Measurements from ENCODE around the gene PON2.

Gene PON2

DNA sequence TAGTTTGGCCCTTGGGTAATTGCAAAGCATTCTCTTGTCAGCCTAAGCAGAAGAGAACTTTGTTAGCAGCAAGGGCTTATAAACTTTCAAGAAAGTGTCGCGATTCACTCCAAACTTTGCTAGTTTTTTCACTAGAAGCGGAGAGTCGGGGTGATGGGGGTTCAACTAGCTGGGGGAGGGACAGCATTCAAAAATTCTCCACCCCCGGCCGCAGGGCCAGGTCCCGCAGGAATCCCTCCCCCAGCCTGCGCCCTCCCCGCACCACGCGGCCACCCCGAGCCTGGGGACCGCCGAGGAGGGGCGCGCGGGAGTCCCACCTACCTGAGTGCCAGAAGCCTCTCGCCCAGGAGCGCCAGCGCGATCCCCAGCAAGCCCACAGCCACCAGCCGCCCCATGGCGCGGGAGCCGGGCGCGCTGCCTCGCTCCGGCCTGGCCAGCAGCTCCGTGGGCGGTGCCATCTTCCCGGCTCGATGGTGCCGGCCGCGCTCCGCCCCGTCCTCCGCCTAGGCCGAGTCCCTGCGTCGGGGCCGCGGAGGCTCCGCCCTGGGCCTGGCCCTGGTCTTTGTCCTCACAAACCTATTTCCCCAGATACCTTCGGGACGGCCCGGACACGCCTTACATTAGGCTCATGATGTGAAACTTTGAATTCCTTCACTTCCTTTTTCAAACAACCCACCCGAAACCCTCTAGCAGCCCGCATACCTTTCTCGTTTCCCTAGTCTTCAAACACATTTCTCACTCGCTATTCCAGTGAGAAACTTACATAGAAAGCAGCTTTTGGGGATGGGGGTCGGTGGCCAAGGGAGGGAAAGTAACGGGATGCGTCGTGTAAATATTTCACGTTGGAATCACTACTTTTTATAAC is at the start of gene PON2 (continued):
- TF ChIP-seq, protein P1, sequence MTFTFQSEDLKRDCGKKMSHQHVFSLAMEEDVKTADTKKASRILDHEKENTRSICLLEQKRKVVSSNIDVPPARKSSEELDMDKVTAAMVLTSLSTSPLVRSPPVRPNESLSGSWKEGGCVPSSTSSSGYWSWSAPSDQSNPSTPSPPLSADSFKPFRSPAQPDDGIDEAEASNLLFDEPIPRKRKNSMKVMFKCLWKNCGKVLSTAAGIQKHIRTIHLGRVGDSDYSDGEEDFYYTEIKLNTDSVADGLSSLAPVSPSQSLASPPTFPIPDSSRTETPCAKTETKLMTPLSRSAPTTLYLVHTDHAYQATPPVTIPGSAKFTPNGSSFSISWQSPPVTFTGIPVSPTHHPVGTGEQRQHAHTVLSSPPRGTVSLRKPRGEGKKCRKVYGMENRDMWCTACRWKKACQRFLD (tag by site-specific recombination; IDR thresholded peaks at IDR 0.05) = no peak
- TF ChIP-seq ZNF404 (tag by site-specific recombination; IDR thresholded peaks at IDR 0.05) = no peak
- no peak for TF ChIP-seq ZNF19 (tag by site-specific recombination; IDR thresholded peaks at IDR 0.05; ENCODE audit: low read depth)
- no peak for TF ChIP-seq ZNF324 (tag by site-specific recombination; IDR thresholded peaks at IDR 0.05)
- TF ChIP-seq, protein P2, sequence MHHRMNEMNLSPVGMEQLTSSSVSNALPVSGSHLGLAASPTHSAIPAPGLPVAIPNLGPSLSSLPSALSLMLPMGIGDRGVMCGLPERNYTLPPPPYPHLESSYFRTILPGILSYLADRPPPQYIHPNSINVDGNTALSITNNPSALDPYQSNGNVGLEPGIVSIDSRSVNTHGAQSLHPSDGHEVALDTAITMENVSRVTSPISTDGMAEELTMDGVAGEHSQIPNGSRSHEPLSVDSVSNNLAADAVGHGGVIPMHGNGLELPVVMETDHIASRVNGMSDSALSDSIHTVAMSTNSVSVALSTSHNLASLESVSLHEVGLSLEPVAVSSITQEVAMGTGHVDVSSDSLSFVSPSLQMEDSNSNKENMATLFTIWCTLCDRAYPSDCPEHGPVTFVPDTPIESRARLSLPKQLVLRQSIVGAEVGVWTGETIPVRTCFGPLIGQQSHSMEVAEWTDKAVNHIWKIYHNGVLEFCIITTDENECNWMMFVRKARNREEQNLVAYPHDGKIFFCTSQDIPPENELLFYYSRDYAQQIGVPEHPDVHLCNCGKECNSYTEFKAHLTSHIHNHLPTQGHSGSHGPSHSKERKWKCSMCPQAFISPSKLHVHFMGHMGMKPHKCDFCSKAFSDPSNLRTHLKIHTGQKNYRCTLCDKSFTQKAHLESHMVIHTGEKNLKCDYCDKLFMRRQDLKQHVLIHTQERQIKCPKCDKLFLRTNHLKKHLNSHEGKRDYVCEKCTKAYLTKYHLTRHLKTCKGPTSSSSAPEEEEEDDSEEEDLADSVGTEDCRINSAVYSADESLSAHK (tag by site-specific recombination; IDR thresholded peaks at IDR 0.05) = no peak
- no peak for TF ChIP-seq ZNF155 (tag by site-specific recombination; IDR thresholded peaks at IDR 0.05)
- TF ChIP-seq ZNF555 (tag by site-specific recombination; conservative IDR thresholded peaks at IDR 0.05) = no peak
- TF ChIP-seq ZNF747 (tag by site-specific recombination; IDR thresholded peaks at IDR 0.05) = no peak
- TF ChIP-seq, protein P3, sequence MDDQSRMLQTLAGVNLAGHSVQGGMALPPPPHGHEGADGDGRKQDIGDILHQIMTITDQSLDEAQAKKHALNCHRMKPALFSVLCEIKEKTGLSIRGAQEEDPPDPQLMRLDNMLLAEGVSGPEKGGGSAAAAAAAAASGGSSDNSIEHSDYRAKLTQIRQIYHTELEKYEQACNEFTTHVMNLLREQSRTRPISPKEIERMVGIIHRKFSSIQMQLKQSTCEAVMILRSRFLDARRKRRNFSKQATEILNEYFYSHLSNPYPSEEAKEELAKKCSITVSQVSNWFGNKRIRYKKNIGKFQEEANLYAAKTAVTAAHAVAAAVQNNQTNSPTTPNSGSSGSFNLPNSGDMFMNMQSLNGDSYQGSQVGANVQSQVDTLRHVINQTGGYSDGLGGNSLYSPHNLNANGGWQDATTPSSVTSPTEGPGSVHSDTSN (CRISPR knock-in tag; IDR thresholded peaks at IDR 0.05) = peak; percentile 82
- no peak for TF ChIP-seq ZNF670 (tag by site-specific recombination; IDR thresholded peaks at IDR 0.05; ENCODE audit: low read depth)
- TF ChIP-seq, protein P4, sequence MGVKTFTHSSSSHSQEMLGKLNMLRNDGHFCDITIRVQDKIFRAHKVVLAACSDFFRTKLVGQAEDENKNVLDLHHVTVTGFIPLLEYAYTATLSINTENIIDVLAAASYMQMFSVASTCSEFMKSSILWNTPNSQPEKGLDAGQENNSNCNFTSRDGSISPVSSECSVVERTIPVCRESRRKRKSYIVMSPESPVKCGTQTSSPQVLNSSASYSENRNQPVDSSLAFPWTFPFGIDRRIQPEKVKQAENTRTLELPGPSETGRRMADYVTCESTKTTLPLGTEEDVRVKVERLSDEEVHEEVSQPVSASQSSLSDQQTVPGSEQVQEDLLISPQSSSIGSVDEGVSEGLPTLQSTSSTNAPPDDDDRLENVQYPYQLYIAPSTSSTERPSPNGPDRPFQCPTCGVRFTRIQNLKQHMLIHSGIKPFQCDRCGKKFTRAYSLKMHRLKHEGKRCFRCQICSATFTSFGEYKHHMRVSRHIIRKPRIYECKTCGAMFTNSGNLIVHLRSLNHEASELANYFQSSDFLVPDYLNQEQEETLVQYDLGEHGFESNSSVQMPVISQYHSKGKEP (tag by site-specific recombination; IDR thresholded peaks at IDR 0.05) = no peak
- no peak for TF ChIP-seq ZSCAN23 (tag by site-specific recombination; IDR thresholded peaks at IDR 0.05)
- TF ChIP-seq ZNF16 (tag by site-specific recombination; IDR thresholded peaks at IDR 0.05; ENCODE audit: low read depth) = no peak
- TF ChIP-seq KLF10 (tag by site-specific recombination; IDR thresholded peaks at IDR 0.05) = 0 out of 2 replicates have a peak, but pooled peaks have one; percentile 26
- TF ChIP-seq ZFP37 (tag by site-specific recombination; IDR thresholded peaks at IDR 0.05) = 0 out of 2 replicates have a peak, but pooled peaks have one; percentile 18
- TF ChIP-seq, protein P5, sequence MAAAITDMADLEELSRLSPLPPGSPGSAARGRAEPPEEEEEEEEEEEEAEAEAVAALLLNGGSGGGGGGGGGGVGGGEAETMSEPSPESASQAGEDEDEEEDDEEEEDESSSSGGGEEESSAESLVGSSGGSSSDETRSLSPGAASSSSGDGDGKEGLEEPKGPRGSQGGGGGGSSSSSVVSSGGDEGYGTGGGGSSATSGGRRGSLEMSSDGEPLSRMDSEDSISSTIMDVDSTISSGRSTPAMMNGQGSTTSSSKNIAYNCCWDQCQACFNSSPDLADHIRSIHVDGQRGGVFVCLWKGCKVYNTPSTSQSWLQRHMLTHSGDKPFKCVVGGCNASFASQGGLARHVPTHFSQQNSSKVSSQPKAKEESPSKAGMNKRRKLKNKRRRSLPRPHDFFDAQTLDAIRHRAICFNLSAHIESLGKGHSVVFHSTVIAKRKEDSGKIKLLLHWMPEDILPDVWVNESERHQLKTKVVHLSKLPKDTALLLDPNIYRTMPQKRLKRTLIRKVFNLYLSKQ (tag by site-specific recombination; IDR thresholded peaks at IDR 0.05; ENCODE audit: borderline replicate concordance) = no peak
- TF ChIP-seq ZNF530 (tag by site-specific recombination; IDR thresholded peaks at IDR 0.05; ENCODE audit: low read depth) = no peak
- TF ChIP-seq GLI4 (tag by site-specific recombination; IDR thresholded peaks at IDR 0.05) = no peak
- TF ChIP-seq ZNF112 (tag by site-specific recombination; IDR thresholded peaks at IDR 0.05) = no peak
- TF ChIP-seq ZFP41 (tag by site-specific recombination; IDR thresholded peaks at IDR 0.05; ENCODE audit: borderline replicate concordance) = no peak
- no peak for TF ChIP-seq ZNF157 (tag by site-specific recombination; IDR thresholded peaks at IDR 0.05)
- TF ChIP-seq OVOL3 (tag by site-specific recombination; IDR thresholded peaks at IDR 0.05) = no peak
- no peak for TF ChIP-seq ZNF664 (tag by site-specific recombination; IDR thresholded peaks at IDR 0.05)
- no peak for TF ChIP-seq TCF7L2 (IDR thresholded peaks at IDR 0.05; ENCODE audit: borderline replicate concordance, low read depth, low read length)
- TF ChIP-seq ZNF140 (tag by site-specific recombination; IDR thresholded peaks at IDR 0.05) = no peak
- TF ChIP-seq, protein P6, sequence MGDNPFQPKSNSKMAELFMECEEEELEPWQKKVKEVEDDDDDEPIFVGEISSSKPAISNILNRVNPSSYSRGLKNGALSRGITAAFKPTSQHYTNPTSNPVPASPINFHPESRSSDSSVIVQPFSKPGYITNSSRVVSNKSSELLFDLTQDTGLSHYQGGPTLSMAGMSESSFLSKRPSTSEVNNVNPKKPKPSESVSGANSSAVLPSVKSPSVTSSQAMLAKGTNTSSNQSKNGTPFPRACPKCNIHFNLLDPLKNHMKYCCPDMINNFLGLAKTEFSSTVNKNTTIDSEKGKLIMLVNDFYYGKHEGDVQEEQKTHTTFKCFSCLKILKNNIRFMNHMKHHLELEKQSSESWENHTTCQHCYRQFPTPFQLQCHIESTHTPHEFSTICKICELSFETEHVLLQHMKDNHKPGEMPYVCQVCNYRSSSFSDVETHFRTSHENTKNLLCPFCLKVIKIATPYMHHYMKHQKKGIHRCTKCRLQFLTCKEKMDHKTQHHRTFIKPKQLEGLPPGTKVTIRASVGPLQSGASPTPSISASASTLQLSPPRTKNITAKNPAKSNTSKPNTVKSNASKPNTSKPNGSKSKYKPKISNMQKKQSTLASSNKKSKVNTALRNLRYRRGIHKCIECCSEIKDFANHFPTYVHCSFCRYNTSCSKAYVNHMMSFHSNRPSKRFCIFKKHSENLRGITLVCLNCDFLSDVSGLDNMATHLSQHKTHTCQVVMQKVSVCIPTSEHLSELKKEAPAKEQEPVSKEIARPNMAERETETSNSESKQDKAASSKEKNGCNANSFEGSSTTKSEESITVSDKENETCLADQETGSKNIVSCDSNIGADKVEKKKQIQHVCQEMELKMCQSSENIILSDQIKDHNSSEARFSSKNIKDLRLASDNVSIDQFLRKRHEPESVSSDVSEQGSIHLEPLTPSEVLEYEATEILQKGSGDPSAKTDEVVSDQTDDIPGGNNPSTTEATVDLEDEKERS (tag by site-specific recombination; IDR thresholded peaks at IDR 0.05) = no peak
- TF ChIP-seq KLF7 (tag by site-specific recombination; IDR thresholded peaks at IDR 0.05; ENCODE audit: borderline replicate concordance) = no peak
- TF ChIP-seq ZNF146 (tag by site-specific recombination; IDR thresholded peaks at IDR 0.05) = peak; percentile 28; the same call in 1 of the 2 replicates
- TF ChIP-seq SP2 (tag by site-specific recombination; IDR thresholded peaks at IDR 0.05) = peak; percentile 68
